ENCODE measurements around the gene PLBD2.

- TF ChIP-seq CTCF (conservative IDR thresholded peaks at IDR 0.05; ENCODE audit: low read length) (no peak), EZH2phosphoT487 (IDR thresholded peaks at IDR 0.05; ENCODE audit: borderline replicate concordance) (no peak)
These were observed 10.5 kb upstream of the PLBD2 start for GRCh38 chr12:113347892-113348291.

Measured in Loucy (cell line).